ENCODE results near the gene ETV6.

Gene ETV6

GRCh38 chr12:11686120-11686519 is 36.6 kb downstream of the ETV6 start:
- TF ChIP-seq, protein P1, sequence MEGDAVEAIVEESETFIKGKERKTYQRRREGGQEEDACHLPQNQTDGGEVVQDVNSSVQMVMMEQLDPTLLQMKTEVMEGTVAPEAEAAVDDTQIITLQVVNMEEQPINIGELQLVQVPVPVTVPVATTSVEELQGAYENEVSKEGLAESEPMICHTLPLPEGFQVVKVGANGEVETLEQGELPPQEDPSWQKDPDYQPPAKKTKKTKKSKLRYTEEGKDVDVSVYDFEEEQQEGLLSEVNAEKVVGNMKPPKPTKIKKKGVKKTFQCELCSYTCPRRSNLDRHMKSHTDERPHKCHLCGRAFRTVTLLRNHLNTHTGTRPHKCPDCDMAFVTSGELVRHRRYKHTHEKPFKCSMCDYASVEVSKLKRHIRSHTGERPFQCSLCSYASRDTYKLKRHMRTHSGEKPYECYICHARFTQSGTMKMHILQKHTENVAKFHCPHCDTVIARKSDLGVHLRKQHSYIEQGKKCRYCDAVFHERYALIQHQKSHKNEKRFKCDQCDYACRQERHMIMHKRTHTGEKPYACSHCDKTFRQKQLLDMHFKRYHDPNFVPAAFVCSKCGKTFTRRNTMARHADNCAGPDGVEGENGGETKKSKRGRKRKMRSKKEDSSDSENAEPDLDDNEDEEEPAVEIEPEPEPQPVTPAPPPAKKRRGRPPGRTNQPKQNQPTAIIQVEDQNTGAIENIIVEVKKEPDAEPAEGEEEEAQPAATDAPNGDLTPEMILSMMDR (IDR thresholded peaks at IDR 0.05; ENCODE audit: low read depth, low read length), result no peak
- no peak for DNase-seq (ENCODE audit: extremely low read depth, low read depth)

- TF ChIP-seq, protein P1 (IDR thresholded peaks at IDR 0.05; ENCODE audit: low read depth, low read length), result no peak
- DNase-seq (ENCODE audit: extremely low read depth, low read depth), result no peak
These were observed 38.1 kb downstream of the ETV6 start for GRCh38 chr12:11687528-11687927.

GRCh38 chr12:11688379-11688778 is 38.9 kb downstream of the ETV6 start:
- TF ChIP-seq, protein P1 (IDR thresholded peaks at IDR 0.05; ENCODE audit: low read depth, low read length), result no peak
- DNase-seq (ENCODE audit: extremely low read depth, low read depth), result no peak

GRCh38 chr12:11688831-11689230 is 39.4 kb downstream of the ETV6 start:
- TF ChIP-seq, protein P1 (IDR thresholded peaks at IDR 0.05; ENCODE audit: low read depth, low read length), result no peak
- no peak for DNase-seq (ENCODE audit: extremely low read depth, low read depth)

GRCh38 chr12:11689591-11690186 is 40.2 kb downstream of the ETV6 start:
- no peak for DNase-seq (ENCODE audit: extremely low read depth, low read depth)
- TF ChIP-seq, protein P1 (IDR thresholded peaks at IDR 0.05; ENCODE audit: low read depth, low read length), result no peak

DNA sequence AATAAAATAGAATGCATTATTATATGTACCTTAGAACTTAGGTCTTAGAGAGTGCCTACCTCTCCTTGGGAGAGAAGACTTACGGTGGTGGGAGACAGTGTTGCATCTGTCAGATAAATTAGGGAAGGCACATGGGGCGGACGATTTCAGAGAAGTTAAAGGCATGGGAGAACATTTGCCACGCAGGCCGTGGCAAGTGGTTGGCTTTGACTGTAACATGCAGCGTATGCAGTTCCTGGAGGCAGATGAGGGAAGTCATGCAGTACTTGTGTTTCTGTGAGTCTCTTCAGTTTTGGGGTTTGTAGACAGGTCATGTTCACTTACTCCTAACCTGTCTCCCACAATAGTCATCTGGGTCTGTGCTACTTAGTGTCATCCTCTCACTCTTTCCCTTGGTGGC is 43.6 kb downstream of the ETV6 start:
- TF ChIP-seq, protein P1 (IDR thresholded peaks at IDR 0.05; ENCODE audit: low read depth, low read length), result no peak
- DNase-seq (ENCODE audit: extremely low read depth, low read depth), result no peak

DNA sequence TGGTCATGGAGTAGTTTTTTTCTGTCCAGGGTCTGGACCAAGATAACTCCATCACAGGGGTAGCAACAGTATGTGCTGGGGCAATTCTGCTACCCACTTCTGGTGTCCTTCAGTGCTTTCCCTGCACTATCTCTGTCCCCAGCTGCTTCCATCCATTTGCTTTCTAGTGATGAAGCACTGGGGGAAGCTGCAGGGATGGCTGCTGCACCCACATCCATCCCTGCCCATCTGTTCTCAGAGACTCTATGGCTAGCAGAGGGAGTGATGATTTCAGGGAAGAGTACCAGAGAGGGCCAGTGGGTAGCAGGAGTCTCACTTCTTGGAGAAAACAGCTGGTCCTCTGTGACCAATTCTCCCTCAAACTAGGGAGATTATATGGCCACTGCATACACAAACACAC is 44.1 kb downstream of the ETV6 start:
- DNase-seq (ENCODE audit: extremely low read depth, low read depth), result no peak
- TF ChIP-seq, protein P1 (IDR thresholded peaks at IDR 0.05; ENCODE audit: low read depth, low read length), result no peak

Data from AG09319 (cell line).